ENCODE data around the gene KLHL3. TPM values are rescaled to one million over a fixed set of nuclear protein-coding genes. Genes with fewer than 3 reads are reported as not detected.

KLHL3 gene
- total RNA-seq, 1 donor from 2014 or later: 7.5 TPM

GRCh38 chr5:137761566-137761965 lies 25.7 kb upstream of the KLHL3 start:
- Histone ChIP-seq H3K27ac (peak overlapping the region in 1 of 2 donors; percentile 49), H3K4me1 (peaks cover 0 to 5% of the 10 kb centered on the region in 2 donors), H3K4me3 (no peak overlapping the region), H3K36me3 (no peaks in the 10 kb centered on the region), H3K9me3 (no peaks in the 10 kb centered on the region), H3K27me3 (no peaks in the 10 kb centered on the region)
- TF ChIP-seq CTCF (IDR thresholded peaks at IDR 0.05): no peak
- intact Hi-C loops (cut with DNase I): no loop called here
- DNase-seq (ENCODE audit: low spot score in 2 of 2): no peak

GRCh38 chr5:137760719-137761516 lies 25.0 kb upstream of the KLHL3 start:
- intact Hi-C loops (cut with DNase I): no loop called here
- Histone ChIP-seq H3K27ac (peak overlapping the region; percentile 38 to 49), H3K27me3 (no peaks in the 10 kb centered on the region), H3K9me3 (no peaks in the 10 kb centered on the region), H3K4me3 (no peak overlapping the region), H3K36me3 (no peaks in the 10 kb centered on the region), H3K4me1 (peaks cover 0 to 5% of the 10 kb centered on the region in 2 donors)
- DNase-seq (ENCODE audit: low spot score in 2 of 2): no peak
- TF ChIP-seq CTCF (IDR thresholded peaks at IDR 0.05): no peak

- Histone ChIP-seq H3K4me3 (no peak overlapping the region), H3K4me1 (peaks cover 1 to 5% of the 10 kb centered on the region in 2 donors), H3K27ac (peak overlapping the region in 1 of 2 donors; percentile 49), H3K36me3 (no peaks in the 10 kb centered on the region), H3K27me3 (no peaks in the 10 kb centered on the region), H3K9me3 (no peaks in the 10 kb centered on the region)
- TF ChIP-seq CTCF (IDR thresholded peaks at IDR 0.05): no peak
- no peak for DNase-seq (ENCODE audit: low spot score in 2 of 2)
- intact Hi-C loops (cut with DNase I): no loop called here
These were observed 24.4 kb upstream of the KLHL3 start for GRCh38 chr5:137760294-137760693.

GRCh38 chr5:137758715-137759306 lies 22.9 kb upstream of the KLHL3 start:
- Histone ChIP-seq H3K9me3 (no peaks in the 10 kb centered on the region), H3K27ac (no peak overlapping the region)
- intact Hi-C loops (cut with DNase I): no loop called here

GRCh38 chr5:137758121-137758520 lies 22.2 kb upstream of the KLHL3 start:
- Histone ChIP-seq H3K27ac (no peak overlapping the region), H3K4me1 (peaks cover 4 to 5% of the 10 kb centered on the region in 2 donors), H3K27me3 (no peaks in the 10 kb centered on the region), H3K9me3 (no peaks in the 10 kb centered on the region), H3K4me3 (no peak overlapping the region), H3K36me3 (no peaks in the 10 kb centered on the region)
- intact Hi-C loops (cut with DNase I): no loop called here
- no peak for DNase-seq (ENCODE audit: low spot score in 2 of 2)
- no peak for TF ChIP-seq CTCF (IDR thresholded peaks at IDR 0.05)

More at GRCh38 chr5:137758715-137759306, 22.9 kb upstream of the KLHL3 start:
- Histone ChIP-seq H3K4me3 (no peak overlapping the region), H3K4me1 (peaks cover 4 to 5% of the 10 kb centered on the region in 2 donors), H3K27me3 (no peaks in the 10 kb centered on the region), H3K36me3 (no peaks in the 10 kb centered on the region)
- DNase-seq (ENCODE audit: low spot score in 2 of 2): no peak
- TF ChIP-seq CTCF (IDR thresholded peaks at IDR 0.05): no peak
